HepG2 (cell line): ENCODE results near the gene ORMDL2. TPM values are rescaled to one million over a fixed set of nuclear protein-coding genes. Genes with fewer than 3 reads are reported as not detected.
A peak's percentile ranks its signal among the peaks of the same experiment; 100 is the strongest.

ENCODE experiments used
- ARNT ChIP-seq: fragments of 450-650 bp; IDR thresholded peaks from 2 replicates; pipeline ENCODE4 v1.6.1; 2017
- CEBPB ChIP-seq: IDR thresholded peaks from 2 replicates; pipeline ENCODE4 v1.6.1; 2011; ENCODE audit warnings: low read depth, low read length, improper control_type of control experiment, borderline replicate concordance
- CEBPG ChIP-seq: IDR thresholded peaks from 2 replicates; pipeline ENCODE4 v1.6.1; 2016
- GABPA ChIP-seq, 2 experiments: IDR thresholded peaks; 2 replicates each; pipeline ENCODE4 v1.6.1; 2011 to 2016; ENCODE audit warnings: low read depth in 2 of 2, low read length in 1 of 2, missing biosample characterization in 1 of 2, missing genetic modification characterization in 1 of 2
- HDAC2 ChIP-seq: sonication (generic); formaldehyde crosslinking; IDR thresholded peaks from 2 replicates; pipeline ENCODE4 v1.4.0; 2020; ENCODE audit warnings: missing genetic modification reagents
- ISL2 ChIP-seq: sonication (generic); formaldehyde crosslinking; IDR thresholded peaks from 2 replicates; pipeline ENCODE4 v1.5.0; 2020; ENCODE audit warnings: missing genetic modification reagents
- KDM2A ChIP-seq: sonication (generic); formaldehyde crosslinking; IDR thresholded peaks from 2 replicates; pipeline ENCODE4 v1.4.0; 2020; ENCODE audit warnings: low read depth, missing genetic modification reagents, borderline replicate concordance
- KLF16 ChIP-seq, 2 experiments: sonication (generic) in 1 of 2; formaldehyde crosslinking in 1 of 2; IDR thresholded peaks; 2 replicates each; pipeline versions ENCODE4 v1.6.1 to v1.8.0; 2016 to 2023; ENCODE audit warnings: missing genetic modification reagents in 2 of 2, missing compliant biosample characterization in 1 of 2
- MEIS1 ChIP-seq: sonication (generic); formaldehyde crosslinking; IDR thresholded peaks from 2 replicates; pipeline ENCODE4 v1.9.0; 2021; ENCODE audit warnings: mild to moderate bottlenecking, missing genetic modification reagents, moderate library complexity, borderline replicate concordance
- NFYC ChIP-seq: IDR thresholded peaks from 2 replicates; pipeline ENCODE4 v1.6.1; 2016; ENCODE audit warnings: missing genetic modification reagents, missing compliant biosample characterization
- PCBP1 ChIP-seq: fragments of 200-400 bp; formaldehyde crosslinking; IDR thresholded peaks from 2 replicates; pipeline ENCODE4 v1.6.1; 2017; ENCODE audit warnings: mild to moderate bottlenecking, low read depth, low read length, borderline replicate concordance
- RARG ChIP-seq: sonication (generic); formaldehyde crosslinking; IDR thresholded peaks from 2 replicates; pipeline ENCODE4 v1.4.0; 2020; ENCODE audit warnings: low read depth, mild to moderate bottlenecking, missing genetic modification reagents
- ZBTB7A ChIP-seq: sonication (generic); formaldehyde crosslinking; IDR thresholded peaks from 2 replicates; pipeline ENCODE4 v1.8.0; 2022; ENCODE audit warnings: mild to moderate bottlenecking, missing genetic modification reagents
- ZBTB8A ChIP-seq: sonication (generic); formaldehyde crosslinking; IDR thresholded peaks from 2 replicates; pipeline ENCODE4 v1.4.0; 2020; ENCODE audit warnings: mild to moderate bottlenecking, low read depth, missing genetic modification reagents, borderline replicate concordance
- ZFYVE20 ChIP-seq: sonication (generic); formaldehyde crosslinking; IDR thresholded peaks from 2 replicates; pipeline ENCODE4 v1.8.0; 2023; ENCODE audit warnings: low read depth, mild to moderate bottlenecking, moderate library complexity, missing genetic modification reagents, borderline replicate concordance
- ZNF292 ChIP-seq: sonication (generic); formaldehyde crosslinking; IDR thresholded peaks from 2 replicates; pipeline ENCODE4 v1.8.1; 2022; ENCODE audit warnings: mild to moderate bottlenecking, low read depth, missing genetic modification reagents, borderline replicate concordance
- ZNF546 ChIP-seq: sonication (generic); formaldehyde crosslinking; conservative IDR thresholded peaks from 2 replicates; pipeline ENCODE4 v1.8.1; 2023; ENCODE audit warnings: mild to moderate bottlenecking, missing genetic modification reagents
- ZNF713 ChIP-seq: sonication (generic); formaldehyde crosslinking; IDR thresholded peaks from 2 replicates; pipeline ENCODE4 v1.4.0; 2020; ENCODE audit warnings: mild to moderate bottlenecking, missing genetic modification reagents
- polyA plus RNA-seq, 8 experiments: library from polyadenylated mRNA; depleted of rRNA in 3 of 8; stranded (reverse) in 7 of 8; unstranded in 1 of 8; fragments of >200 nt; fragmentation: Illumina TruSeq in 4 of 8; extraction: Trizol in 4 of 8; gene quantifications; 2 replicates each; pipeline versions ENCODE4 v1.2.1 to v1.2.3, GENCODE V29; 2011 to 2016; ENCODE audit warnings: low read depth in 4 of 8, missing spikeins in 1 of 8, mixed read lengths in 1 of 8; ENCODE audit not compliant: insufficient read depth in 1 of 8
- total RNA-seq, 5 experiments: library from RNA; depleted of rRNA; stranded (reverse); fragments of >200 nt; fragmentation: Illumina TruSeq; extraction: Trizol; gene quantifications; 2 replicates each; pipeline ENCODE4 v1.2.3, GENCODE V29; 2016; ENCODE audit warnings: low read depth in 1 of 5
- TF ChIP-seq, protein P1 (sequence below): sonication (generic); formaldehyde crosslinking; IDR thresholded peaks from 2 replicates; pipeline ENCODE4 v1.4.0; 2020; ENCODE audit warnings: missing genetic modification reagents, mild to moderate bottlenecking, borderline replicate concordance
- TF ChIP-seq, protein P2 (sequence below): sonication (generic); formaldehyde crosslinking; IDR thresholded peaks from 2 replicates; pipeline ENCODE4 v1.4.0; 2020; ENCODE audit warnings: mild to moderate bottlenecking, missing genetic modification reagents
- TF ChIP-seq, protein P3 (sequence below): sonication (generic); formaldehyde crosslinking; IDR thresholded peaks from 2 replicates; pipeline ENCODE4 v1.8.0; 2022; ENCODE audit warnings: low read depth, missing genetic modification reagents

Gene ORMDL2
- total and polyA plus RNA-seq, 2 of the 13 experiments (the other 11 are each of a cell fraction or from before 2014, with no cell fraction given): 24.0 to 28.6 TPM

DNA sequence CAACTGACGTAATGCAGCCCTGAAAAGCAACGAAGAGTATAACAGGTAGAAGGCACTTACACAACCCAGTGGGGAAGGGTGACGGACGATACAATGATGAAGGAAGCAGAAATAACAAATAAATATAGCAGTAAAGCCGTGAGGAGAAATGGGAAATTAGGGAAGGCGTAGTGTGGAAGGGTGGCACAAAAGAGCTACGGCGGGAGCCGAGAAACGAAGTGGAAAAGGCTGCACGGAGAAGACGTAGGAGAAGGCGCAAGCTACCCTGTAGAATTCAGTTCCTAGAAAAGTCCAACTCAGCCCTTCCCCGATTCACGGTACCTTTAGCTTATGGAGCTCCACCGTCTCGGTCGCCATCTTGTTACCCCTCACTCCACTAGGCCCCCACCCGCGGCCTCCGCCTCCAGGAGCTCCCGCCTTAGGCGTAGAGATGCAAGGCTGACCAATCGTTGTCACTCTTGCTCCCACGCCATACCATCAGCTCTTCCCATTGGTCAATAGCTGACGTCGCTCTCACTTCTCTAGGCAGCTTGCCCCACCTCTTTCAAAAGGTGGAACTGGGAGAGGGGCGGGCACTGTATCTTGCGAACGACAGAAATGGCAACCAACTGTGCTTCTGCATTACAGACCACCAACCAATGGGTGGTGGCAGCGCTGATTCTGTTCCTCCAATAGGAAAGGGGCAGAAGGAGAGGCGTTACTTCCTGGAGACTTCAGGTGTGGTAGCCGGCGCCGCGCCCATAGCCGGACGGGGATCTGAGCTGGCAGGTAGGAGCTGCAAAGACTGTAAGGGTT lies at the start of gene ORMDL2, which contains the start of gene SARNP (continued):
- TF ChIP-seq, protein P1, sequence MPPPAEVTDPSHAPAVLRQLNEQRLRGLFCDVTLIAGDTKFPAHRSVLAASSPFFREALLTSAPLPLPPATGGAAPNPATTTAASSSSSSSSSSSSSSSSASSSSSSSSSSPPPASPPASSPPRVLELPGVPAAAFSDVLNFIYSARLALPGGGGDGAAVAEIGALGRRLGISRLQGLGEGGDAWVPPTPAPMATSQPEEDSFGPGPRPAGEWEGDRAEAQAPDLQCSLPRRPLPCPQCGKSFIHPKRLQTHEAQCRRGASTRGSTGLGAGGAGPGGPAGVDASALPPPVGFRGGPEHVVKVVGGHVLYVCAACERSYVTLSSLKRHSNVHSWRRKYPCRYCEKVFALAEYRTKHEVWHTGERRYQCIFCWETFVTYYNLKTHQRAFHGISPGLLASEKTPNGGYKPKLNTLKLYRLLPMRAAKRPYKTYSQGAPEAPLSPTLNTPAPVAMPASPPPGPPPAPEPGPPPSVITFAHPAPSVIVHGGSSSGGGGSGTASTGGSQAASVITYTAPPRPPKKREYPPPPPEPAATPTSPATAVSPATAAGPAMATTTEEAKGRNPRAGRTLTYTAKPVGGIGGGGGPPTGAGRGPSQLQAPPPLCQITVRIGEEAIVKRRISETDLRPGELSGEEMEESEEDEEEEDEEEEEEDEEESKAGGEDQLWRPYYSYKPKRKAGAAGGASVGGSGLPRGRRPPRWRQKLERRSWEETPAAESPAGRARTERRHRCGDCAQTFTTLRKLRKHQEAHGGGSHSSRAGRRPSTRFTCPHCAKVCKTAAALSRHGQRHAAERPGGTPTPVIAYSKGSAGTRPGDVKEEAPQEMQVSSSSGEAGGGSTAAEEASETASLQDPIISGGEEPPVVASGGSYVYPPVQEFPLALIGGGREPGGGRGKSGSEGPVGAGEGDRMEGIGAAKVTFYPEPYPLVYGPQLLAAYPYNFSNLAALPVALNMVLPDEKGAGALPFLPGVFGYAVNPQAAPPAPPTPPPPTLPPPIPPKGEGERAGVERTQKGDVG (CRISPR knock-in tag): no peak
- TF ChIP-seq KDM2A (peak; percentile 91), CEBPB (peak; percentile 56; the same call in 1 of the 2 replicates), ZNF713 (no peak), RARG (no peak), ISL2 (CRISPR knock-in tag) (no peak; the same call in 1 of the 2 replicates), ZBTB7A (CRISPR knock-in tag) (no peak), ZFYVE20 (CRISPR knock-in tag) (no peak), HDAC2 (CRISPR knock-in tag) (no peak), ARNT (no peak), CEBPG (CRISPR knock-in tag) (peak; percentile 4), KLF16 (CRISPR knock-in tag; IDR thresholded peaks at IDR 0.05) (peak in 1 of 2 experiments; percentile 69; a peak in 1 of 4 replicates), MEIS1 (CRISPR knock-in tag) (no peak), ZNF546 (CRISPR knock-in tag) (no peak), PCBP1 (0 out of 2 replicates have a peak, but pooled peaks have one; percentile 54), NFYC (CRISPR knock-in tag) (peak; percentile 99), ZNF292 (CRISPR knock-in tag) (no peak), GABPA (IDR thresholded peaks at IDR 0.05; ENCODE audit: low read depth, low read length) (peak; percentile 68), GABPA (CRISPR knock-in tag; IDR thresholded peaks at IDR 0.05; ENCODE audit: low read depth) (peak; percentile 91), ZBTB8A (CRISPR knock-in tag) (no peak)
- TF ChIP-seq, protein P2, sequence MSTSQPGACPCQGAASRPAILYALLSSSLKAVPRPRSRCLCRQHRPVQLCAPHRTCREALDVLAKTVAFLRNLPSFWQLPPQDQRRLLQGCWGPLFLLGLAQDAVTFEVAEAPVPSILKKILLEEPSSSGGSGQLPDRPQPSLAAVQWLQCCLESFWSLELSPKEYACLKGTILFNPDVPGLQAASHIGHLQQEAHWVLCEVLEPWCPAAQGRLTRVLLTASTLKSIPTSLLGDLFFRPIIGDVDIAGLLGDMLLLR: no peak
- TF ChIP-seq, protein P3, sequence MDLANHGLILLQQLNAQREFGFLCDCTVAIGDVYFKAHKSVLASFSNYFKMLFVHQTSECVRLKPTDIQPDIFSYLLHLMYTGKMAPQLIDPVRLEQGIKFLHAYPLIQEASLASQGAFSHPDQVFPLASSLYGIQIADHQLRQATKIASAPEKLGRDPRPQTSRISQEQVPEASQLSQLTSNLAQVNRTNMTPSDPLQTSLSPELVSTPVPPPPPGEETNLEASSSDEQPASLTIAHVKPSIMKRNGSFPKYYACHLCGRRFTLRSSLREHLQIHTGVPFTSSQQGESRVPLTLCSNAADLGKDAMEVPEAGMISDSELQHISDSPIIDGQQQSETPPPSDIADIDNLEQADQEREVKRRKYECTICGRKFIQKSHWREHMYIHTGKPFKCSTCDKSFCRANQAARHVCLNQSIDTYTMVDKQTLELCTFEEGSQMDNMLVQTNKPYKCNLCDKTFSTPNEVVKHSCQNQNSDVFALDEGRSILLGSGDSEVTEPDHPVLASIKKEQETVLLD (CRISPR knock-in tag): no peak; the same call in 1 of the 2 replicates
